Fibroblast of pulmonary artery (primary cell): ENCODE measurements around the gene NIPA2.

Source experiments
- DNase-seq: peaks from one replicate; pipeline ENCODE4 v3.0.0-alpha.2; 2010; ENCODE audit warnings: low read depth
- H3K4me3 ChIP-seq: replicated peaks from 2 replicates; pipeline ENCODE4 v1.5.1; 2011; ENCODE audit warnings: low read depth, mild to moderate bottlenecking, control low read depth, low read length, moderate library complexity
- CTCF ChIP-seq: IDR thresholded peaks from 2 replicates; pipeline ENCODE4 v1.5.1; 2011; ENCODE audit warnings: mild to moderate bottlenecking, control low read depth, low read length, inconsistent platforms; ENCODE audit errors: missing control alignments

The NIPA2 gene

DNA sequence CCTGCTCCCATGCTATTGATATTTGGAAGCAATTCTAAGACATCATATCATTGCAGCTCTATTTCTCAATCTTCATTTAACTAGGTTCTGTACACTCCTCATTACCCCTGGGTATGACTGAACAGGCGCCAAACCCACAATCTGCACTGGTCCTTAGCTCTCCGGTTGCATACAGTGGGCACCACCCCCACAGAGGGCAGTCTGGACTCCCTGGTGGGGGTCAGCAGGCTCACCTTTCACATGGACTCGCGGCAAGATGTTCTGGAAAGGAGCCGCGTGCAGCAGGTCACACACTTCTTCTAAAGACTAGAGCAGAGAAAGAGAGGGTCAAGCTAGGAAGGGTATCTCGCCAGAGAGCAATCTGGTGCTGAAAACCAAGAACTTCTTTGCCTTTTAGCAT lies 36.5 kb downstream of the NIPA2 start:
- DNase-seq, result no peak
- H3K4me3 ChIP-seq, result no peak overlapping the region
- no peak for TF ChIP-seq CTCF

DNA sequence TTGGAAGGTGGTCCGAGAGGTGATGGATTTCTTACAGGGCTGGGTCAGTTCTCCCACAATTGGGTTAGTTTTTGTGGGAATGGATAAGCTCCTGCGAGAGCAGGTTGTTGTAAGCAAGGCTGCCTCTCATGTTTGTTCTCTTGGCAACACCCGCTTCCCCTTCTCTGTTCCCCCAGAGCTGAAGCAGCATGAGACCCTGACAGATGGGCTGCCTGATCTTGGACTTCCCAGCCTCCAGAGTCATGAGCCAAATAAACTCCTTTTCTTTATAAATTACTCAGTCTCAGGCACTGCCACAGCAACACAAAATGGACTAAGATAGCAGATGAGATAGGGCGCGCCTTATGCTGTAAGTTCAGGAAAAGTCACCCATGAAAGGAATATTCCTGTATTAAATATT lies 38.7 kb downstream of the NIPA2 start:
- no peak for DNase-seq
- H3K4me3 ChIP-seq, result no peak overlapping the region
- TF ChIP-seq CTCF, result no peak

DNA sequence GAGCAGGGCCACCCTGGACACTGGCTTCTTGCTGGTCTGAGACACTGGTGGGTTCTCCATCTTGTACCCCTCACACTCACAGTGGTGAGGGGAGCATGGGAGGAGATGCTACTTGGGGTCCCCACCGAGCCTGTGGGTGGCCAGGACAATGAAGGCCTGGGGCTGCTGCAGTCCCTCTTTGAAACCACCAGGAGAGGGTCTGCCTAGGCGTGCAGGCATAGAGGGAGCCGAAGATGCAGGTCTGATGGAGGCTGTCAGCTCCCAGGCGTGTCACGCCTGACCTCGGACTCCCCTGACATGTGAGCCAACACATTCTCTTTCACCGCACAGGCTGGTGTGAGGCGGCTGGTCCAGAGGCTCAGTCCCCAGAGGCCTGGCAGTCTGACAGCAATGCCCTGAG lies 39.1 kb downstream of the NIPA2 start:
- no peak for DNase-seq
- TF ChIP-seq CTCF, result no peak

DNA sequence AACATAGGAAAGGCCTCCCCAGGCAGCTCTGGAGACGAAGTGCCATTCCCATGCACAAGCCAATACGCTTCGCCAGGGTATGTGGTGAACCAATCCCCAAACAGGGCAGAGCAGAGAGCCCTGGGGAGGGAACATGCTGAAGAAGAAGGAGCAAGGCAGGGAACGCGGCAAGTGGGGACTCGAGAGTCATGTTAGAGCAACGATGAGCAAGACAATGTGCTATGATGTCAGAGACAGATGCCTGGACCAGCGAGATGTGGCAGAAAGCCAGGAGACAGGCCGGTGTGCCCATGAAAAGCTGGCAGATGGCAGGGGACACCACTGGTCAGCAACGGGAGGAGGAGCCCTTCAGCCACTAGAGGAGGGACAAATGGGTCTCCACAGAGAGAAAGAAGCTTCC lies 39.6 kb downstream of the NIPA2 start:
- no peak overlapping the region for H3K4me3 ChIP-seq
- TF ChIP-seq CTCF, result no peak
- no peak for DNase-seq

More for the DNA sequence above, 39.1 kb downstream of the NIPA2 start:
- H3K4me3 ChIP-seq, result no peak overlapping the region

DNA sequence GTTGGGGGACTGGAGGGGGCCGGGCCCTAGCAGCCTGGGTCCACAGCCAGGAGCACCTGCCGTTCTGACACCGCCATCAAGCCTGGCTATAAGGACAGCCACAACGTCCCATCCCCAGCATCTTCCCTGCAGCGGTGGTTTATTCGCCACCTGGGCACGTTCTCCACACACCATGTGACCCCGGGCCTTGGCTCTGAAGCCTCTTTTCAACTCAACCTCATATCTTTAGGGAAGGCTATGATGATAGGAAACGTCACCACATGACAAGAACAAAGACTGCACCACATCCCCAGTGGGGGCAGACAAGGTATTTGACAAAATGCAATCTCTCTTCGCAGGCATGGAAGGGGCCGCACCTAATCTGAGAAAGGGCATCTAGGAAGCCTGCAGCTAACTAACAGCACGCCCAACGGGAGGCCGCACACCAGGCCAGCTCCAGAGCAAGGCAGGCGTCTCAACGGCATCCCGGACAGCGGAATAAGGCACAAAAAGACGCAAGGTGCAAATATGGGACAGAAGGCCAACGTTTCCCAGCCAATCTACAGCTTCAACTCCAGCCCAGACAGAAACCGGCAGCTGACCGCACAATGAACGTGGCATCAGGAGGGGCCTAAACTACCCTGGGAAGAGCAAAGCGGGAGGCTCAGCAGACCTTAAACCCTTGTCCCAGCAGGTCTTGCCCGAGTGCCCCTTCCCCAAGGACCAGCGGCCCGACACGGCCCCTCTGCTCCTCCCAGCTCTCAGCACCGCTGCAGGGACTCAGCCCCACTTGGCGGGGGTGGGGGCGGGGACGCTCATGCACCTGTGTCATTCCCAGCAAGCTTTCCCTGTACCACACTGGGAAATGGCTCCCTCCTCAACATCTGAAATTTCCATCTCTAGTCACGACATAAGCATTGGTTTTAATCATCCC lies 41.9 kb downstream of the NIPA2 start:
- no peak for TF ChIP-seq CTCF
- no peak overlapping the region for H3K4me3 ChIP-seq
- no peak for DNase-seq

DNA sequence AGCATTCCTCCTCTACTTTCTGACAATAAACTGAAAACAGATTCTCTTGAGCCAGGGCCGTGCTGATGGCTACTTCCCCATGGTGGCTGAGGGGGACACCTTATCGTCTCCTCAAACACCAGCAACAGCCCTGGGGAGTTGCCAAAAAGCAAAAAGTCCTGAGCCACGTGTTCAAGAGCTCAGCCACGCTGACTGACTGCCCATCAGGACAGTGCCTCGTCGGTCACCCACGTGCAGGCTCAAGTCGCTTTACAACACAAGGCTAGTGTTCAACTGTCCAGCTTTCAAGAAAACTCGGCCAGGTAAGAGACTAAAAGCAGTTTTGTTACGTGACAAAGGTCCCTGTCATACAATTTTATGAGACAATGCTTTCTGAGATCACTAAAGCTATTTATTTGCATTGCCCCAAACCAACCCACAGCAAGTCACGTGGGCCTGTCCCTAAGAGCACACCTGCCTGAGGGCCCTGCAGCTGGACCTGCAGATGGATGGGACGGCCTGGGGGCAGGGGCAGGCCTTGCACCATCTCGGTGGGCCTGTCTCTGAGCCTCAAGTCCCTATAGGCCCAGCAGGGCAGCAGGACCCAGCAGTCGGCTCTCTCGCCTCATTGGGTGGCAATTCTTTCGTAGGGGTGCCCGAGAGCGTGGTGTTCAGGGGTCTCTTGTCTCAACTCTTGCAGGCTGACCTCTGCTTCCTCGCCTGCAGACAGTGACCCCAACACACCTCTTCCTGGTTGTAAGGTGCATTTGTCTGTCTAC lies 42.7 kb downstream of the NIPA2 start:
- no peak overlapping the region for H3K4me3 ChIP-seq
- TF ChIP-seq CTCF, result no peak
- no peak for DNase-seq
